SK-N-SH (cell line): Measurements from ENCODE around the gene PITHD1. TPM values are rescaled to one million over a fixed set of nuclear protein-coding genes. Genes with fewer than 3 reads are reported as not detected.
"Not testable (repeated sequence)": the region's sequence is repeated elsewhere in the genome, so short reads cannot be mapped to it uniquely, and the experiment has no call there.

Source experiments
- CTCF ChIA-PET: fragments of 300-600, 350-600 bp; formaldehyde crosslinking; extraction: SDS; loops from one replicate; lab custom pipeline; 2021; lab: Yijun Ruan, JAX
- POLR2A ChIA-PET: fragments of 350-600 bp; sonication (Branson Sonifier 250); formaldehyde crosslinking; extraction: SDS; loops from one replicate; lab custom pipeline; 2020; ENCODE audit warnings: antibody characterized with exemption, inconsistent platforms; lab: Yijun Ruan, JAX
- DNase-seq: peaks from one replicate; pipeline ENCODE4 v3.0.0; 2012
- H2AFZ ChIP-seq: fragments of 200-600 bp; sonication (generic); 2 replicates; pipeline ENCODE4 v1.8.1; 2016; ENCODE audit warnings: antibody characterized with exemption, mild to moderate bottlenecking, low read depth
- H3F3A ChIP-seq: fragments of 200-600 bp; sonication (generic); replicated peaks from 2 replicates; pipeline ENCODE3; 2016; ENCODE audit warnings: antibody characterized with exemption, mild to moderate bottlenecking; ENCODE audit not compliant: insufficient read depth
- H3K27ac ChIP-seq, 2 experiments: fragments of 200-500 bp in 1 of 2; fragments of 200-600 bp in 1 of 2; sonication (Bioruptor generic) in 1 of 2; sonication (generic), shearing (Covaris generic) in 1 of 2; 2 replicates each; pipeline versions ENCODE4 v1.5.1 to v1.6.1; 2014 to 2016; ENCODE audit warnings: low read depth in 2 of 2, inconsistent platforms in 1 of 2, low read length in 1 of 2, mild to moderate bottlenecking in 1 of 2, mixed read lengths in 1 of 2
- H3K27me3 ChIP-seq: fragments of 200-600 bp; sonication (generic), shearing (Covaris generic); 2 replicates; pipeline ENCODE4 v1.6.1; 2016; ENCODE audit warnings: mixed run types; ENCODE audit not compliant: insufficient read depth
- H3K36me3 ChIP-seq, 2 experiments: fragments of 200-500 bp in 1 of 2; fragments of 200-600 bp in 1 of 2; sonication (Bioruptor generic) in 1 of 2; sonication (generic) in 1 of 2; replicated peaks in 1 of 2; 2 replicates each; pipeline versions ENCODE3 to v1.5.1; 2014 to 2016; ENCODE audit warnings: low read length in 1 of 2, mild to moderate bottlenecking in 1 of 2; ENCODE audit not compliant: insufficient read depth in 2 of 2, control insufficient read depth in 1 of 2
- H3K4me1 ChIP-seq, 2 experiments: fragments of 200-500 bp in 1 of 2; fragments of 200-600 bp in 1 of 2; sonication (Bioruptor generic) in 1 of 2; sonication (generic), shearing (Covaris generic) in 1 of 2; 2 replicates each; pipeline versions ENCODE4 v1.5.1 to v1.6.1; 2014 to 2016; ENCODE audit warnings: low read depth in 1 of 2, low read length in 1 of 2, mixed run types in 1 of 2; ENCODE audit not compliant: insufficient read depth in 2 of 2, control insufficient read depth in 1 of 2
- H3K4me2 ChIP-seq: fragments of 200-600 bp; sonication (generic), shearing (Covaris generic); 2 replicates; pipeline ENCODE4 v1.6.1; 2017; ENCODE audit warnings: mixed run types
- H3K4me3 ChIP-seq, 2 experiments: fragments of 200-500 bp in 1 of 2; fragments of 200-600 bp in 1 of 2; sonication (Bioruptor generic) in 1 of 2; sonication (generic), shearing (Covaris generic) in 1 of 2; 2 replicates each; pipeline versions ENCODE4 v1.5.1 to v1.8.1; 2014 to 2016; ENCODE audit warnings: low read depth in 2 of 2, inconsistent platforms in 1 of 2, low read length in 1 of 2, mild to moderate bottlenecking in 1 of 2, mixed read lengths in 1 of 2, moderate library complexity in 1 of 2
- H3K79me2 ChIP-seq: fragments of 200-600 bp; sonication (generic); 2 replicates; pipeline ENCODE4 v1.8.1; 2017; ENCODE audit warnings: mild to moderate bottlenecking; ENCODE audit not compliant: insufficient read depth
- H3K9ac ChIP-seq: fragments of 200-600 bp; sonication (generic); 2 replicates; pipeline ENCODE4 v1.6.1; 2017; ENCODE audit warnings: mixed run types
- H3K9me2 ChIP-seq: fragments of 200-600 bp; sonication (generic); 2 replicates; pipeline ENCODE4 v1.6.1; 2017; ENCODE audit warnings: mixed run types
- H3K9me3 ChIP-seq: fragments of 200-600 bp; sonication (generic); 2 replicates; pipeline ENCODE4 v1.6.1; 2017; ENCODE audit warnings: mixed run types, mild to moderate bottlenecking, moderate library complexity
- H4K20me1 ChIP-seq: fragments of 200-600 bp; sonication (generic); 2 replicates; pipeline ENCODE4 v1.6.1; 2017; ENCODE audit warnings: mild to moderate bottlenecking, mixed run types; ENCODE audit not compliant: insufficient read depth
- CHD2 ChIP-seq: fragments of 150-350 bp; IDR thresholded peaks from 2 replicates; pipeline ENCODE4 v1.6.1; 2018; ENCODE audit warnings: low read length; ENCODE audit not compliant: partially characterized antibody
- ELF1 ChIP-seq: IDR thresholded peaks from 2 replicates; pipeline ENCODE4 v1.4.0; 2012
- EP300 ChIP-seq, 2 experiments: IDR thresholded peaks; 2 replicates each; pipeline versions ENCODE4 v1.4.0 to v1.6.1; 2012; ENCODE audit warnings: borderline replicate concordance in 1 of 2, low read depth in 1 of 2, low read length in 1 of 2
- FOSL2 ChIP-seq: IDR thresholded peaks from 2 replicates; pipeline ENCODE4 v1.4.0; 2012; ENCODE audit warnings: low read depth, mild to moderate bottlenecking, moderate library complexity, borderline replicate concordance
- FOXJ3 ChIP-seq: sonication (generic); formaldehyde crosslinking; IDR thresholded peaks from 2 replicates; pipeline ENCODE4 v1.5.1; 2020; ENCODE audit warnings: mild to moderate bottlenecking, missing genetic modification reagents
- JUND ChIP-seq: IDR thresholded peaks from 2 replicates; pipeline ENCODE4 v1.4.0; 2012
- MXI1 ChIP-seq: IDR thresholded peaks from 2 replicates; pipeline ENCODE4 v1.6.1; 2012; ENCODE audit warnings: mild to moderate bottlenecking, low read depth, low read length, improper control_type of control experiment
- NRF1 ChIP-seq: IDR thresholded peaks from 2 replicates; pipeline ENCODE4 v1.6.1; 2012; ENCODE audit warnings: low read depth, mild to moderate bottlenecking, low read length
- POLR2AphosphoS5 ChIP-seq: IDR thresholded peaks from 2 replicates; pipeline ENCODE4 v1.6.1; 2012; ENCODE audit warnings: low read depth, low read length
- RCOR1 ChIP-seq: fragments of 150-350 bp; IDR thresholded peaks from 2 replicates; pipeline ENCODE4 v1.6.1; 2017; ENCODE audit warnings: antibody characterized with exemption, low read length
- RFX5 ChIP-seq: IDR thresholded peaks from 2 replicates; pipeline ENCODE4 v1.6.1; 2012; ENCODE audit warnings: mild to moderate bottlenecking, improper control_type of control experiment, low read length
- RXRA ChIP-seq: IDR thresholded peaks from 2 replicates; pipeline ENCODE4 v1.4.0; 2012; ENCODE audit warnings: low read depth, mild to moderate bottlenecking, borderline replicate concordance
- TAF1 ChIP-seq: IDR thresholded peaks from 2 replicates; pipeline ENCODE4 v1.6.1; 2012; ENCODE audit warnings: low read depth, mild to moderate bottlenecking, low read length, moderate library complexity, borderline replicate concordance
- TEAD4 ChIP-seq: IDR thresholded peaks from 2 replicates; pipeline ENCODE4 v1.4.0; 2012; ENCODE audit warnings: mild to moderate bottlenecking, borderline replicate concordance; ENCODE audit not compliant: insufficient read depth
- USF1 ChIP-seq: IDR thresholded peaks from 2 replicates; pipeline ENCODE4 v1.4.0; 2012; ENCODE audit warnings: low read depth, borderline replicate concordance
- YY1 ChIP-seq: IDR thresholded peaks from 2 replicates; pipeline ENCODE4 v1.4.0; 2012; ENCODE audit warnings: low read depth, mild to moderate bottlenecking
- ZBTB33 ChIP-seq: IDR thresholded peaks from 2 replicates; pipeline ENCODE4 v1.4.0; 2012; ENCODE audit warnings: low read depth, borderline replicate concordance
- whole genome bisulfite sequencing: methylation state at CpG from one replicate; pipeline ENCODE4 v1.1.6; 2017; ENCODE audit warnings: low lambda C conversion rate; 5-methylcytosine and 5-hydroxymethylcytosine counted together
- polyA plus RNA-seq, 3 experiments: library from polyadenylated mRNA; depleted of rRNA; stranded (reverse); fragments of >200 nt; gene quantifications; 2 replicates each; pipeline ENCODE4 v1.2.3, GENCODE V29; 2012
- TF ChIP-seq, protein P1 (sequence below): IDR thresholded peaks from 2 replicates; pipeline ENCODE4 v1.6.1; 2012; ENCODE audit warnings: mild to moderate bottlenecking, low read depth, low read length, moderate library complexity
- TF ChIP-seq, protein P2 (sequence below): IDR thresholded peaks from 2 replicates; pipeline ENCODE4; 2012

PITHD1 gene
- polyA plus RNA-seq, 1 of the 3 experiments (the other 2 are of a cell fraction): 36.3 TPM

DNA sequence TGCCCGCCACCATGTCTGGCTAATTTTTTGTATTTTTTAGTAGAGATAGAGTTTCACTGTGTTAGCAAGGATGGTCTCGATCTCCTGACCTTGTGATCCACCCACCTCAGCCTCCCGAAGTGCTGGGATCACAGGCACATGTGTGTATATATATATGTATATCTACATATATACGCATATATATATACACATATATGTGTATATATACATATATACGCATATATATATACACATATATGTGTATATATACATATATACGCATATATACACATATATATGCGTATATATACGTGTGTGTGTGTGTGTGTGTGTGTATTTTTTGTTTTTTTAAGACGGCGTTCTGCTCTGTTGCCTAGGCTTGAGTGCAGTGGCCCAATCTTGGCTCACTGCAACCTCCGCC lies 4.9 kb downstream of the PITHD1 start:
- not testable (repeated sequence) for H3K27ac ChIP-seq

DNA sequence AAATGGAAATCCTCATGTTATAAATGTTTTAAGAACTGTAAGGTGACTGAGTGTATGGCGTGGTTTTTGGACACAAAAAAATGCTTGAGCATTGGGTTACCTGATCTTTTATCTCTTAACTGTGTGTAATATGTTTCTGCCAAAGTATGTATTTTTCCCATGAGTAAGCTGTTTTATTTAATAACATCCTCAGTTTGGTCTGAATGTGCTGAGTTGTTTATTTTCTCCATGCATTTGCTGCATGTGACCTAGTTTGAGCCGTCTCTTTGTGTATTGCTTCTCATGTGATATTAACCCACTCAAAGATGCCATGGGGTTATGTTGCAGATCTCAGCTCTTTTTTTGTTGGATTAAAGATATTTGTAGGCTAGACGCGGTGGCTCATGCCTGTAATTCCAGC lies 6.6 kb downstream of the PITHD1 start:
- CTCF ChIA-PET: interaction anchor here (1.2 to 2.3 kb wide), 4 partner anchors 13 to 132 kb away, joined by 3 to 12 read pairs (median 4); partner anchors contain the start of gene GALE
- no peak overlapping the region for H3K9ac ChIP-seq
- H3K27ac ChIP-seq: no peak overlapping the region
- peaks cover 66% of the 10 kb centered on the region for H3K79me2 ChIP-seq
- H3K4me2 ChIP-seq: no peak overlapping the region
- TF ChIP-seq NRF1 (no peak), POLR2AphosphoS5 (no peak), ZBTB33 (no peak), JUND (no peak), TEAD4 (no peak), YY1 (no peak), RCOR1 (no peak), RFX5 (no peak), USF1 (no peak), TAF1 (no peak), FOSL2 (no peak), RXRA (no peak), CHD2 (no peak), MXI1 (no peak), ELF1 (no peak), FOXJ3 (CRISPR knock-in tag) (no peak), EP300 (IDR thresholded peaks at IDR 0.05; ENCODE audit: borderline replicate concordance in 1 of 2, low read depth in 1 of 2, low read length in 1 of 2) (no peak)
- TF ChIP-seq, protein P1, sequence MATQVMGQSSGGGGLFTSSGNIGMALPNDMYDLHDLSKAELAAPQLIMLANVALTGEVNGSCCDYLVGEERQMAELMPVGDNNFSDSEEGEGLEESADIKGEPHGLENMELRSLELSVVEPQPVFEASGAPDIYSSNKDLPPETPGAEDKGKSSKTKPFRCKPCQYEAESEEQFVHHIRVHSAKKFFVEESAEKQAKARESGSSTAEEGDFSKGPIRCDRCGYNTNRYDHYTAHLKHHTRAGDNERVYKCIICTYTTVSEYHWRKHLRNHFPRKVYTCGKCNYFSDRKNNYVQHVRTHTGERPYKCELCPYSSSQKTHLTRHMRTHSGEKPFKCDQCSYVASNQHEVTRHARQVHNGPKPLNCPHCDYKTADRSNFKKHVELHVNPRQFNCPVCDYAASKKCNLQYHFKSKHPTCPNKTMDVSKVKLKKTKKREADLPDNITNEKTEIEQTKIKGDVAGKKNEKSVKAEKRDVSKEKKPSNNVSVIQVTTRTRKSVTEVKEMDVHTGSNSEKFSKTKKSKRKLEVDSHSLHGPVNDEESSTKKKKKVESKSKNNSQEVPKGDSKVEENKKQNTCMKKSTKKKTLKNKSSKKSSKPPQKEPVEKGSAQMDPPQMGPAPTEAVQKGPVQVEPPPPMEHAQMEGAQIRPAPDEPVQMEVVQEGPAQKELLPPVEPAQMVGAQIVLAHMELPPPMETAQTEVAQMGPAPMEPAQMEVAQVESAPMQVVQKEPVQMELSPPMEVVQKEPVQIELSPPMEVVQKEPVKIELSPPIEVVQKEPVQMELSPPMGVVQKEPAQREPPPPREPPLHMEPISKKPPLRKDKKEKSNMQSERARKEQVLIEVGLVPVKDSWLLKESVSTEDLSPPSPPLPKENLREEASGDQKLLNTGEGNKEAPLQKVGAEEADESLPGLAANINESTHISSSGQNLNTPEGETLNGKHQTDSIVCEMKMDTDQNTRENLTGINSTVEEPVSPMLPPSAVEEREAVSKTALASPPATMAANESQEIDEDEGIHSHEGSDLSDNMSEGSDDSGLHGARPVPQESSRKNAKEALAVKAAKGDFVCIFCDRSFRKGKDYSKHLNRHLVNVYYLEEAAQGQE: no peak
- TF ChIP-seq, protein P2, sequence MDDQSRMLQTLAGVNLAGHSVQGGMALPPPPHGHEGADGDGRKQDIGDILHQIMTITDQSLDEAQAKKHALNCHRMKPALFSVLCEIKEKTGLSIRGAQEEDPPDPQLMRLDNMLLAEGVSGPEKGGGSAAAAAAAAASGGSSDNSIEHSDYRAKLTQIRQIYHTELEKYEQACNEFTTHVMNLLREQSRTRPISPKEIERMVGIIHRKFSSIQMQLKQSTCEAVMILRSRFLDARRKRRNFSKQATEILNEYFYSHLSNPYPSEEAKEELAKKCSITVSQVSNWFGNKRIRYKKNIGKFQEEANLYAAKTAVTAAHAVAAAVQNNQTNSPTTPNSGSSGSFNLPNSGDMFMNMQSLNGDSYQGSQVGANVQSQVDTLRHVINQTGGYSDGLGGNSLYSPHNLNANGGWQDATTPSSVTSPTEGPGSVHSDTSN: no peak
- no peaks in the 10 kb centered on the region for H3K9me2 ChIP-seq
- no peak for DNase-seq
- no peak overlapping the region for H3K4me3 ChIP-seq
- peaks cover 0 to 7% of the 10 kb centered on the region in 2 experiments; a peak in 1 of 4 replicates for H3K4me1 ChIP-seq
- no peaks in the 10 kb centered on the region for H3K9me3 ChIP-seq
- peaks cover 11% of the 10 kb centered on the region; the same call in 1 of the 2 replicates for H4K20me1 ChIP-seq
- H3K36me3 ChIP-seq: peaks cover 37 to 70% of the 10 kb centered on the region in 2 experiments
- POLR2A ChIA-PET: no interaction called here
- 98% methylated on average over 4 of the region's 4 CpGs for WGBS
- H3F3A ChIP-seq: peaks cover 24% of the 10 kb centered on the region
- H3K27me3 ChIP-seq: no peaks in the 10 kb centered on the region
- H2AFZ ChIP-seq: no peak overlapping the region

More for the DNA sequence above, 4.9 kb downstream of the PITHD1 start:
- H3K4me3 ChIP-seq, H3K9me2 ChIP-seq, H2AFZ ChIP-seq, POLR2A ChIA-PET, H3K9ac ChIP-seq, H3K4me2 ChIP-seq, DNase-seq, H3K9me3 ChIP-seq, H3K27me3 ChIP-seq: not testable (repeated sequence)
- peaks cover 7 to 14% of the 10 kb centered on the region in 2 experiments; a peak in 3 of 4 replicates for H3K4me1 ChIP-seq
- H4K20me1 ChIP-seq: peaks cover 20% of the 10 kb centered on the region
- WGBS: 89% methylated on average over 11 of the region's 11 CpGs
- CTCF ChIA-PET: interaction anchor here (0.7 to 2.3 kb wide), 3 partner anchors 11 to 125 kb away, joined by 4 to 12 read pairs (median 4); no protein-coding TSS in a partner anchor
- H3K36me3 ChIP-seq: peaks cover 34 to 58% of the 10 kb centered on the region in 2 experiments
- peaks cover 81% of the 10 kb centered on the region for H3K79me2 ChIP-seq
- H3F3A ChIP-seq: peaks cover 17% of the 10 kb centered on the region
